Measurements from ENCODE around the gene ADD3. TPM values are rescaled to one million over a fixed set of nuclear protein-coding genes. Genes with fewer than 3 reads are reported as not detected.

Gene ADD3
- polyA plus RNA-seq, 1 experiment, result 192 TPM

- H3K27me3 ChIP-seq (ENCODE audit: control insufficient read depth, insufficient read depth, low read length), result no peaks in the 10 kb centered on the region
These were observed 84.0 kb downstream of the ADD3 start for GRCh38 chr10:110091830-110092229.

GRCh38 chr10:110093722-110094121 lies 85.9 kb downstream of the ADD3 start:
- TF ChIP-seq CTCF (IDR thresholded peaks at IDR 0.05; ENCODE audit: low read depth, low read length), result no peak
- no peaks in the 10 kb centered on the region for H3K9me3 ChIP-seq (ENCODE audit: control insufficient read depth, insufficient read depth, low read length)
- ChIA-PET POLR2A (no interaction called here), CTCF (interaction anchor here (1.0 to 1.2 kb wide), 3 partner anchors 17 to 210 kb away, joined by 3 to 4 read pairs (median 3); no protein-coding TSS in a partner anchor)
- H3K27me3 ChIP-seq (ENCODE audit: control insufficient read depth, insufficient read depth, low read length), result no peaks in the 10 kb centered on the region
- H3K4me3 ChIP-seq (ENCODE audit: low read depth, low read length), result no peak overlapping the region
- no peak overlapping the region for H3K27ac ChIP-seq (ENCODE audit: low read depth, low read length)
- DNase-seq (ENCODE audit: low read depth, low spot score), result no peak

More at GRCh38 chr10:110091830-110092229, 84.0 kb downstream of the ADD3 start:
- ChIA-PET POLR2A (no interaction called here), CTCF (no interaction called here)
- TF ChIP-seq CTCF (IDR thresholded peaks at IDR 0.05; ENCODE audit: low read depth, low read length), result no peak
- Histone ChIP-seq H3K4me3 (ENCODE audit: low read depth, low read length) (no peak overlapping the region), H3K9me3 (ENCODE audit: control insufficient read depth, insufficient read depth, low read length) (no peaks in the 10 kb centered on the region), H3K27ac (ENCODE audit: low read depth, low read length) (no peak overlapping the region)
- DNase-seq (ENCODE audit: low read depth, low spot score), result no peak

- ChIA-PET POLR2A (no interaction called here), CTCF (interaction anchor here (0.7 to 1.4 kb wide), 3 partner anchors 14 to 211 kb away, joined by 3 to 5 read pairs (median 3); no protein-coding TSS in a partner anchor)
- no peak for TF ChIP-seq CTCF (IDR thresholded peaks at IDR 0.05; ENCODE audit: low read depth, low read length)
- H3K4me3 ChIP-seq (ENCODE audit: low read depth, low read length), result no peak overlapping the region
- H3K27me3 ChIP-seq (ENCODE audit: control insufficient read depth, insufficient read depth, low read length), result no peaks in the 10 kb centered on the region
- no peak overlapping the region for H3K27ac ChIP-seq (ENCODE audit: low read depth, low read length)
- no peaks in the 10 kb centered on the region for H3K9me3 ChIP-seq (ENCODE audit: control insufficient read depth, insufficient read depth, low read length)
- DNase-seq (ENCODE audit: low read depth, low spot score), result no peak
These were observed 87.0 kb downstream of the ADD3 start for GRCh38 chr10:110094786-110095185.

GRCh38 chr10:110101464-110102144 lies 93.8 kb downstream of the ADD3 start:
- no peak overlapping the region for H3K4me3 ChIP-seq (ENCODE audit: low read depth, low read length)
- ChIA-PET POLR2A (no interaction called here), CTCF (no interaction called here)
- H3K9me3 ChIP-seq (ENCODE audit: control insufficient read depth, insufficient read depth, low read length), result no peaks in the 10 kb centered on the region
- no peak overlapping the region for H3K27ac ChIP-seq (ENCODE audit: low read depth, low read length)
- H3K27me3 ChIP-seq (ENCODE audit: control insufficient read depth, insufficient read depth, low read length), result no peaks in the 10 kb centered on the region
- DNase-seq (ENCODE audit: low read depth, low spot score), result no peak
- TF ChIP-seq CTCF (IDR thresholded peaks at IDR 0.05; ENCODE audit: low read depth, low read length), result no peak

- Histone ChIP-seq H3K9me3 (ENCODE audit: control insufficient read depth, insufficient read depth, low read length) (no peaks in the 10 kb centered on the region), H3K27me3 (ENCODE audit: control insufficient read depth, insufficient read depth, low read length) (no peaks in the 10 kb centered on the region), H3K27ac (ENCODE audit: low read depth, low read length) (no peak overlapping the region), H3K4me3 (ENCODE audit: low read depth, low read length) (no peak overlapping the region)
- TF ChIP-seq CTCF (IDR thresholded peaks at IDR 0.05; ENCODE audit: low read depth, low read length), result no peak
- ChIA-PET CTCF (interaction anchor here (3.3 kb wide), 1 partner anchor 220 kb away, joined by 15 read pairs; no protein-coding TSS in a partner anchor), POLR2A (no interaction called here)
- no peak for DNase-seq (ENCODE audit: low read depth, low spot score)
These were observed 96.2 kb downstream of the ADD3 start for GRCh38 chr10:110103921-110104461.
